T-helper 9 cell (primary cell): ENCODE data around the gene SEMA4F.
A peak's percentile ranks its signal among the peaks of the same experiment; 100 is the strongest.
"Not testable (repeated sequence)": the region's sequence is repeated elsewhere in the genome, so short reads cannot be mapped to it uniquely, and the experiment has no call there.

Experiments
- DNase-seq: peaks from one replicate; pipeline ENCODE4 v3.0.0-alpha.2; 2020
- total RNA-seq, 2 donors: gene quantifications; one replicate each; lab custom pipeline; 2026; lab: John Stamatoyannopoulos, UW

SEMA4F gene, protein sequence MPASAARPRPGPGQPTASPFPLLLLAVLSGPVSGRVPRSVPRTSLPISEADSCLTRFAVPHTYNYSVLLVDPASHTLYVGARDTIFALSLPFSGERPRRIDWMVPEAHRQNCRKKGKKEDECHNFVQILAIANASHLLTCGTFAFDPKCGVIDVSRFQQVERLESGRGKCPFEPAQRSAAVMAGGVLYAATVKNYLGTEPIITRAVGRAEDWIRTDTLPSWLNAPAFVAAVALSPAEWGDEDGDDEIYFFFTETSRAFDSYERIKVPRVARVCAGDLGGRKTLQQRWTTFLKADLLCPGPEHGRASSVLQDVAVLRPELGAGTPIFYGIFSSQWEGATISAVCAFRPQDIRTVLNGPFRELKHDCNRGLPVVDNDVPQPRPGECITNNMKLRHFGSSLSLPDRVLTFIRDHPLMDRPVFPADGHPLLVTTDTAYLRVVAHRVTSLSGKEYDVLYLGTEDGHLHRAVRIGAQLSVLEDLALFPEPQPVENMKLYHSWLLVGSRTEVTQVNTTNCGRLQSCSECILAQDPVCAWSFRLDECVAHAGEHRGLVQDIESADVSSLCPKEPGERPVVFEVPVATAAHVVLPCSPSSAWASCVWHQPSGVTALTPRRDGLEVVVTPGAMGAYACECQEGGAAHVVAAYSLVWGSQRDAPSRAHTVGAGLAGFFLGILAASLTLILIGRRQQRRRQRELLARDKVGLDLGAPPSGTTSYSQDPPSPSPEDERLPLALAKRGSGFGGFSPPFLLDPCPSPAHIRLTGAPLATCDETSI
- total RNA-seq, result 11.8 to 21.2 reads per million in 2 donors

- DNase-seq, result peak; percentile 90
Observed at GRCh38 chr2:74653985-74654882, at the start of gene SEMA4F. SEMA4F (plus strand) TSS chr2:74654247; CDS start chr2:74654377, 130 bp downstream.

DNA sequence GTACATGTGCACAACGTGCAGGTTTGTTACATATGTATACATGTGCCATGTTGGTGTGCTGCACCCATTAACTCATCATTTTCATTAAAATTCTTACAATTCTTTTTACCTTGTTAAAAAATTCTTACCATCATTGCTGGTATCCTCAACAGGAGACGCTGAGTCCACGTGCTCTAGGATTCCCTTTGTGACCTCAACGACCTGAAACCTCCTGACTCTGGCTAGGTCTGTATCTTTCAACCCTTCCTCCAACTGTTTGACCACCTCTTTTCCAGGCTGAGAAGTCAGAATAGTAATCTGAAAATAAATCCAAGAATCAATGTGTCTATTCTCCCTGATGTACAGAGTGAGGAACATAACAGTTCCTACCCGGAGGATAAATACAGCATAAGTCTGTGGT lies 47.1 kb upstream of the SEMA4F start:
- no peak for DNase-seq

DNA sequence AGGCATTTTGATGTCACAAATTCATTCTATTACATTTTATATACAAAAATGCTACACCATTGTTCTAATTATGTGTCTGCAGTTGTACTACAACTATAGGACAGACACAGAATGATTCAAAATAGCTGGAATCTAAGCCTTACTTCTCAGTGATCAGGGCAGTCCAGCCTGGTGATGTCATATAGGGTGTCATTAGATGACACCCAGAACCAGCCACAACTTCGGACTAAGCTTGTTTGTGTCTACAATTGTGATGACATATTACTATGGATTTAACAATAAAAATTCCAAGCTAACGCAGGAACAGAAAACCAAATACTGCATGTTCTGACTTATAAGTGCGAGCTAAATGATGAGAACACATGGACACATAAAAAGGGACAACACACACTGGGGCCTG lies 36.9 kb upstream of the SEMA4F start:
- DNase-seq, result no peak

GRCh38 chr2:74618410-74619083 lies 35.5 kb upstream of the SEMA4F start:
- no peak for DNase-seq

DNA sequence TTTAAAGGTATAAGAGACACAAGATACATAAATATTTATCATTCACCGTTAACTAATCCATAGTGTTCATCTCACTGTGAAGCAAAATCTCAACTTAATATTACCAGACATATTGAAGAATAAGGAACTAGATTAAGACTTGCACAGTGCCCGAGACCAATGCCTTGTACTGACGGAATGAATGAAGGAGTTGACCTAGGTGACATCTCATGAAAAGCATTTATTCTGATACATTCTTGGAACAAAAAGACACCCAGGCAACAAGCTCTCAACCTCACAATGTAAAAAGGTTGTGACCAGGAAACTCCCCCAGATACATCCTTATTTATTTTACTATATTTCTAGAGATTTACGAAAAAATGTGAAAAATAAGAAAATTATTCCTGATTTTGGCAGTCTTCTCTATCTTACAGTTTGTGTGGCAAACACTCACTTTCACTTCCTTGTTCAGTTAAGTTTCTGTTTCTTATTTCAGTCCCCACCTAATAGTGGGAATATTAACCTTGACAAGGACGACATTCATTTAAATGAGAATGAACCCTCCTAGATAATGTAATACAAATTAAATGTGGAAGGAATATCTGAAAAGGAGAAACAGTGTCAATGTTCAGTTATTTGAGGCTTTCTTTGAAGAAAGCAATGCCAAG lies 34.3 kb upstream of the SEMA4F start:
- DNase-seq, result no peak

- DNase-seq, result no peak
Observed at GRCh38 chr2:74620671-74621070, 33.4 kb upstream of the SEMA4F start.

- no peak for DNase-seq
Observed at GRCh38 chr2:74625658-74626425, 28.2 kb upstream of the SEMA4F start.

DNA sequence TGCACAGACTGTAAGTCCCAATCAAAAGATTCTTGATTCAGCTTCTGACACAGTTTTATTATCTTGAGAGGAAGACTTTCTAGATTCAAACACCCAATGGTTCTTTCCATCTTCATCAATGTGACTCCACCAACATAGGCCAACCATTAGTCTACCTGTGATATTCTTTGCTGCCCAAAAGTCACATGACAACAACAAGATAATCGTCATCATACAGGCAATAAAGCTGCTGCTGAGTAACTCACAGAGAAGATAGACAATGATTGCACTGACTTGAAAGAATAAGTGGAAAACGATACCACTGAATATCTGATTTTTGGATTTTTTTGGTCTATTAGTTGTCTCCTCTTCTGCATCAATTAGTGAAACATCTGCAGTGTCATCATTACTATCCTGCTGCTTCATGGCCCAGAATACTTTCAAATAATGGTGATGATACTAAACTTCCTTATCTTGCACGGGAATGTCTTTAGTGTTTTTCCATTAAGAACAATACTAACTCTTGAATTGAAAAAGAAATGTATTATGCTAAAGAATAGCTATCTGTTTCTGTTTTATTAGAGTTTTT lies 25.4 kb upstream of the SEMA4F start:
- no peak for DNase-seq

- not testable (repeated sequence) for DNase-seq
Observed at GRCh38 chr2:74630454-74630853, 23.6 kb upstream of the SEMA4F start.

GRCh38 chr2:74632209-74632938 lies 21.7 kb upstream of the SEMA4F start:
- no peak for DNase-seq

DNA sequence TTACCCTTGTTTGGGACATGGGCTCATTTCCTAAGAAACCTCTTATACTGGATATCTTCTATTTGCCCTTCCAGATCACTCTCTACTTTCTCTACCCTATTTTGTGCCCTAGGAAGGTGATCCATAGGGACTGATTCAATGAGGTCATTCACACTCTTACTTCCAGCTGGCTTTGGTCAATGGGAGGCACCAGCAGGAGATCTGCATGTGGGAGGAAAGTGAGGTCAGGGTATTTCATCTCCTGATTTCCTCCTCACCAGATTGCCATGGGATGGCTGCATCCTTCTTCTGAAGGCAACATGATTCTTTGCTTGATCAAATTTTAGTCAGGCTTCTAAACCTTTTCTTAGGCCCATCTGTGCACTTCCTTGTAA lies 21.1 kb upstream of the SEMA4F start:
- DNase-seq, result no peak

DNA sequence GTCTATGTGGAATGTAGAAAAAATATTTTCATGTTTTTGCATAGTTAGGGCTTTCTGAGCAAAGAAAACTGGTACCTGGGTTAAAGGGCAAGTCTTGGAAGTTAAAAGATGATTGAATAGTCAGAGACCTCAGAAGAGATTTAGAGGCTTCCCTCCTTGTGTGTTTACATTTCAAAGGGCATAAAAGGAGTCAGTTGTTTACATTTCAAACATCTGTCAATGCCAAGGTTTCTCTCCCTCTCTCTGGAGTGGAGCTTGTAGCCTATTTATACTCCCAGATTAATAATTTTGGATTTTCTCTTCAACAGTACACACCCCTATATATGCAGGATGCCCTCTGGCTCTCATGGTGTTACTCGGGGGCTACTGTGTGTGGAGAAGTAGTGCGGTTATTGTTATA lies 14.5 kb upstream of the SEMA4F start:
- no peak for DNase-seq

DNA sequence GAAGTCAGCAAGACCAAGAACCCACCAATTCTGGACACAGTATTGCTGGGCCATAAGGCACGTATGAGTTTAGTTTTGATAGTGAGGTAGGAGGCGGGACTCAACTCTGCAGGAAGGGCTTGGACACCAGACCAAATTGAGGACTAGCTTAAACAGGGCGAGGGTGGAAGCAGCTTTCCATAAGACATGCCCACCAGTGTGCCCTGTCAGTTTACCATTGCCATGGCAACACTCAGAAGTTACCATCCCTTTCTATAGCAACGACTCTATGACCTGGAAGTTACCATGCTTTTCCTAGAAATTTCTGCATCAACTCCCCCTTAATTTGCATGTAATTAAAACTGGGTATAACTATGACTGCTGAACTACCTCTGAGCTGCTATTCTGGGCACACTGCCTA lies 8.7 kb upstream of the SEMA4F start:
- no peak for DNase-seq

DNA sequence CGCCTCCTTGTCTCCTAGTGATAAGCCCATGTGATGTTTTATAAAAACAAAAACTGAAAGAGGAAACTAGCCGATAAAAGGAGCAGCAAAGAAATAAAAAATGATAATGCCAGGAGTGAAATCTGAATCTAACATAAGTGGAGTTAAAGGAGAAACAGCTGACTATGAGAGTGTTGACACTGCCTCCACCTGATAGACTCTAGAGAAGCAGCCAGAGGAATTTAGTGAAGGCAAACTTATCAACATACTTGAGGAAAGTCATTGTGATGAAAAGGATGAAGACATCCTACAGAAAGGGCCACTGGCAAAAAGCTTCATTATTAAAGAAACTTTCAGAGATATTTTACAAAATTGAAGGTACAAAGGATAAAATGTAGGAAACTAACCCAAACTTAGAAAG lies 7.8 kb upstream of the SEMA4F start:
- DNase-seq, result no peak

GRCh38 chr2:74646834-74647482 lies 7.1 kb upstream of the SEMA4F start:
- DNase-seq, result no peak

GRCh38 chr2:74648009-74648443 lies 6.0 kb upstream of the SEMA4F start, which contains the start of gene M1AP:
M1AP (minus strand) TSS chr2:74648330; CDS start chr2:74640275, 8,055 bp downstream.
- no peak for DNase-seq

- DNase-seq, result no peak
Observed at GRCh38 chr2:74653589-74653984, 460 bp upstream of the SEMA4F start.

DNA sequence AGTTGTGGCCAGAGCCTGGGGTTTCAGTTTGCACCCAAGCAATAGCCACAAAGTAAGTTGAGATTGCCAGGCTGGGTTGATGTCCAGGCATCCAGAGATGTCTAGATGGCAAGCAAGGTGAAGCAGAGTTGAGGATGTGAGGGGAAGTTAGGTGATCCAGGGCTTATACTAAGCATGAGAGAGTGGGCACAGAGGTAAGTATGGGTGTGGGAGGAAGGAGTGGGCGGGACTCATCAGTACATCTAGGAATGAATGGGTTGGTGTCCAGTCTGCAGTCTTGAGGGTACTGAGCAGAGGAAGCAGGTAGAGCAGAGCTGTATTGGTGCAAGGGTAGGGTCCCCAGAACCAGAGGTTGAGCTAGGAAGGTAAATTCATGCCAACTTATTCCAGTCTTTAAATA lies 1.5 kb downstream of the SEMA4F start:
- no peak for DNase-seq

GRCh38 chr2:74658516-74658915 lies 4.5 kb downstream of the SEMA4F start:
- no peak for DNase-seq
